ENCODE measurements around the gene LENEP.

The LENEP gene

DNA sequence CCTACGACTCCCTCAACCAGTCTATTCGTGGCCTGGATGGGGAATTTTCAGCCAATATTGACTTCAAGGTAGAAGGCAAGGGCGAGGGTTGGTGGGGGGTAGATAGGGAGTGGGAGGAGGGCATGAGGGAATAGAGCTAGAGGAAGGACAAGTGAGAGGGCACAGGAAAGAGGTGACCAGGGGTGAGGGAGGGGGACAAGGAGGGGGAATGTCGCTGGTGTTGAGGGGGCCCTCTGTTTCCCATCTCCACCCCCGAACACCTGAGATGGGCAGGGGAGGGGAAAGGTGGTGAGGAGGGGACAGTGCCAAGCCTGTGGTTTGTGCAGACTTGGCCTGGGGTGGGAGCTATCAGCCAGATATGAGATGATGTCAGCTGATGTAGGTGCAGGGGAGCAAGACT lies 49.4 kb downstream of the LENEP start:
- Histone ChIP-seq H3K9me3 (ENCODE audit: insufficient read depth, low read length, severe bottlenecking) (no peaks in the 10 kb centered on the region), H3K4me1 (ENCODE audit: insufficient read depth, low read length) (no peaks in the 10 kb centered on the region), H3K4me3 (ENCODE audit: low read depth in 1 of 2, low read length in 2 of 2) (no peak overlapping the region), H3K4me2 (ENCODE audit: insufficient read depth, low read length) (no peak overlapping the region), H3K27me3 (ENCODE audit: insufficient read depth, low read length, poor library complexity) (peaks cover 36% of the 10 kb centered on the region), H4K20me1 (ENCODE audit: insufficient read depth, low read length) (peaks cover 5% of the 10 kb centered on the region), H2AFZ (ENCODE audit: low read depth, low read length) (no peak overlapping the region), H3K27ac (ENCODE audit: low read length) (no peak overlapping the region), H3K36me3 (ENCODE audit: insufficient read depth, low read length) (no peaks in the 10 kb centered on the region), H3K79me2 (ENCODE audit: insufficient read depth, low read length) (no peaks in the 10 kb centered on the region), H3K9ac (ENCODE audit: low read depth, low read length) (no peak overlapping the region)
- TF ChIP-seq EZH2 (IDR thresholded peaks at IDR 0.05; ENCODE audit: borderline replicate concordance, low read depth, low read length, severe bottlenecking) = no peak
- no peak for TF ChIP-seq CTCF (IDR thresholded peaks at IDR 0.05; ENCODE audit: borderline replicate concordance, extremely low read depth, low read length, poor library complexity, severe bottlenecking)
- ATAC-seq (ENCODE audit: insufficient read depth, low read depth) (no peak), DNase-seq (no peak)

DNA sequence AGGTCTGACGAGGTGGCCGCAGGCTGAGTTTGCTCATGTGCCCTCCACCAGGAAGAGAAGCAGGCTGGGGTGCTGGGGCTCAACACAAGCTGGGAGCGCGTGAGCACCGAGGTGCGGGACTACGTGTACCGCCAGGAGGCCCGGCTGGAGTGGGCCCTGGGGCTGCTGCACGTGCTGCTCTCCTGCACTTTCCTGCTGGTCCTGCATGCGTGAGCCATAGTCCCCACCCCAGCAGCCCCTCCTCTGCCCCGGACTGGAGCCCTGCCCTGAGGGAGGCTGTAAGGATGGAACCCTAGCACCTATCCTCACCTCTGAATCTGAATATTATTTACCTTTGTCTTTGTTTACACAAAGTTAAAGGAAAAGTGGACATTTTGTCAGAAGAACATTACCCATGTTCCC lies 49.9 kb downstream of the LENEP start:
- no peaks in the 10 kb centered on the region for H3K4me1 ChIP-seq (ENCODE audit: insufficient read depth, low read length)
- no peak overlapping the region for H2AFZ ChIP-seq (ENCODE audit: low read depth, low read length)
- no peak overlapping the region for H3K27ac ChIP-seq (ENCODE audit: low read length)
- H4K20me1 ChIP-seq (ENCODE audit: insufficient read depth, low read length) = peaks cover 5% of the 10 kb centered on the region
- no peak overlapping the region for H3K4me3 ChIP-seq (ENCODE audit: low read depth in 1 of 2, low read length in 2 of 2)
- no peak for ATAC-seq (ENCODE audit: insufficient read depth, low read depth)
- TF ChIP-seq EZH2 (IDR thresholded peaks at IDR 0.05; ENCODE audit: borderline replicate concordance, low read depth, low read length, severe bottlenecking) = no peak
- no peak for TF ChIP-seq CTCF (IDR thresholded peaks at IDR 0.05; ENCODE audit: borderline replicate concordance, extremely low read depth, low read length, poor library complexity, severe bottlenecking)
- no peaks in the 10 kb centered on the region for H3K36me3 ChIP-seq (ENCODE audit: insufficient read depth, low read length)
- H3K27me3 ChIP-seq (ENCODE audit: insufficient read depth, low read length, poor library complexity) = peaks cover 31% of the 10 kb centered on the region
- no peak overlapping the region for H3K9ac ChIP-seq (ENCODE audit: low read depth, low read length)
- H3K79me2 ChIP-seq (ENCODE audit: insufficient read depth, low read length) = no peaks in the 10 kb centered on the region
- no peaks in the 10 kb centered on the region for H3K9me3 ChIP-seq (ENCODE audit: insufficient read depth, low read length, severe bottlenecking)
- no peak for DNase-seq
- H3K4me2 ChIP-seq (ENCODE audit: insufficient read depth, low read length) = no peak overlapping the region

GRCh38 chr1:155043793-155044192 lies 50.4 kb downstream of the LENEP start:
- no peaks in the 10 kb centered on the region for H3K4me1 ChIP-seq (ENCODE audit: insufficient read depth, low read length)
- no peaks in the 10 kb centered on the region for H3K36me3 ChIP-seq (ENCODE audit: insufficient read depth, low read length)
- H4K20me1 ChIP-seq (ENCODE audit: insufficient read depth, low read length) = peaks cover 5% of the 10 kb centered on the region
- H3K27ac ChIP-seq (ENCODE audit: low read length) = no peak overlapping the region
- ATAC-seq (ENCODE audit: insufficient read depth, low read depth) (no peak), DNase-seq (no peak)
- H3K4me3 ChIP-seq (ENCODE audit: low read depth in 1 of 2, low read length in 2 of 2) = no peak overlapping the region
- H3K4me2 ChIP-seq (ENCODE audit: insufficient read depth, low read length) = no peak overlapping the region
- TF ChIP-seq EZH2 (IDR thresholded peaks at IDR 0.05; ENCODE audit: borderline replicate concordance, low read depth, low read length, severe bottlenecking) (no peak), CTCF (IDR thresholded peaks at IDR 0.05; ENCODE audit: borderline replicate concordance, extremely low read depth, low read length, poor library complexity, severe bottlenecking) (no peak)
- H2AFZ ChIP-seq (ENCODE audit: low read depth, low read length) = no peak overlapping the region
- no peaks in the 10 kb centered on the region for H3K79me2 ChIP-seq (ENCODE audit: insufficient read depth, low read length)
- peaks cover 30% of the 10 kb centered on the region for H3K27me3 ChIP-seq (ENCODE audit: insufficient read depth, low read length, poor library complexity)
- no peak overlapping the region for H3K9ac ChIP-seq (ENCODE audit: low read depth, low read length)
- H3K9me3 ChIP-seq (ENCODE audit: insufficient read depth, low read length, severe bottlenecking) = no peaks in the 10 kb centered on the region

Data from DND-41 (cell line).